ENCODE data around the gene DIPK1B. TPM values are rescaled to one million over a fixed set of nuclear protein-coding genes. Genes with fewer than 3 reads are reported as not detected.
A peak's percentile ranks its signal among the peaks of the same experiment; 100 is the strongest.

Gene DIPK1B
- total RNA-seq, 3 donors from 2014 or later = 4.8 to 8.2 (median 5.6) TPM

- H3K27ac ChIP-seq = no peak overlapping the region
- peaks cover 3 to 58% of the 10 kb centered on the region in 2 donors for H3K27me3 ChIP-seq
- H3K4me1 ChIP-seq = peaks cover 0 to 4% of the 10 kb centered on the region in 2 donors
- no peaks in the 10 kb centered on the region for H3K9me3 ChIP-seq
- intact Hi-C loops (cut with DNase I; ENCODE audit: low total_unique reads) = no loop called here
- no peaks in the 10 kb centered on the region for H3K36me3 ChIP-seq
- H3K4me3 ChIP-seq = peak overlapping the region; percentile 47 to 69 (median 51)
- DNase-seq (ENCODE audit: low spot score in 2 of 2) = no peak
- TF ChIP-seq CTCF (IDR thresholded peaks at IDR 0.05) (no peak), POLR2AphosphoS5 (IDR thresholded peaks at IDR 0.05) (no peak), POLR2A (IDR thresholded peaks at IDR 0.05) (no peak)
These were observed 46.5 kb upstream of the DIPK1B start for GRCh38 chr9:136665704-136666371.

DNA sequence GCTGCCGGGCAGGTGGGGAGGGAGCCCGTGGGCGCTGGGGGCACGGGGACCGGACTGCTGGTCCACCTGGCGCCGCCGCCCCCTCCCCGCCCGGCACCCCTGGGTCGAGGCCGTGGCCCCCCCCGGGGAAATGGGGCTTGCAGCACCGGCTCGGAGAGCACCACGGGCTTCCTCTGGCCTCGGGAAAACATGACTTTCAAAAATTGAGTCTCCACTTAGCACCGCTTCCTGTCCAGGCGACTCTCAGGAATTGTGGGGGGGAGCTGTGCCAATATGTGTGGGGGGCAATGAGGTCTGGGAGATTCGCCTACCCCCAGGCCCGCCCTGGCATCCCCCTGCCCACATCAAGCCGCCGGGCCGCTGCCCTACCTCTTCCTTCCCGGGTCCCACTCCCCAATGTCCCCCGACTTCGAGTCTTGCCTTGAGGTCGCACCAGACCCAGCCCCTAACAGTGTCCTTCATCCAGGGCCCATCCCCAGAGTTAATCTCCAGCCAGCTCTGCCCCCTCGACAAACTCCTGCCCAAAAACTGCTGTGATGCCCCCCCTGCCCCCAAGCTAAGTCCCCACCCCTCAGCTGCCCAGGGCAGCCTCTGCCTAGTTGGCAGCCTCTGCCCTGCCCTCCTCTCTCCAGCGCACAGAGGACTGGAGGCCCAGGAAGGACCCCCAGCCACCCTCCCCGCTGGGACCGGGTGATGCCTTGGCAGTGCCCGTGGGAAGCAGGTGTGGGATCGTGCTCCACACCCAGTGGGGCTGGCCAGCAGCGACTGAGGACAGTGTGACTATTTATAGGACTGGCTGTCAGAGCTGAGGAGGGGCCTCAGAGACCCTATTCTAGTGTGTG, 45.8 kb upstream of the DIPK1B start:
- intact Hi-C loops (cut with DNase I; ENCODE audit: low total_unique reads) = no loop called here
- Histone ChIP-seq H3K9me3 (no peaks in the 10 kb centered on the region), H3K4me3 (peak overlapping the region; percentile 42 to 69 (median 47)), H3K36me3 (no peaks in the 10 kb centered on the region), H3K4me1 (peaks cover 0 to 4% of the 10 kb centered on the region in 2 donors), H3K27me3 (peaks cover 3 to 57% of the 10 kb centered on the region in 2 donors), H3K27ac (no peak overlapping the region)
- DNase-seq (ENCODE audit: low spot score in 2 of 2) = no peak
- no peak for TF ChIP-seq POLR2AphosphoS5 (IDR thresholded peaks at IDR 0.05)
- no peak for TF ChIP-seq POLR2A (IDR thresholded peaks at IDR 0.05)
- no peak for TF ChIP-seq CTCF (IDR thresholded peaks at IDR 0.05)

DNA sequence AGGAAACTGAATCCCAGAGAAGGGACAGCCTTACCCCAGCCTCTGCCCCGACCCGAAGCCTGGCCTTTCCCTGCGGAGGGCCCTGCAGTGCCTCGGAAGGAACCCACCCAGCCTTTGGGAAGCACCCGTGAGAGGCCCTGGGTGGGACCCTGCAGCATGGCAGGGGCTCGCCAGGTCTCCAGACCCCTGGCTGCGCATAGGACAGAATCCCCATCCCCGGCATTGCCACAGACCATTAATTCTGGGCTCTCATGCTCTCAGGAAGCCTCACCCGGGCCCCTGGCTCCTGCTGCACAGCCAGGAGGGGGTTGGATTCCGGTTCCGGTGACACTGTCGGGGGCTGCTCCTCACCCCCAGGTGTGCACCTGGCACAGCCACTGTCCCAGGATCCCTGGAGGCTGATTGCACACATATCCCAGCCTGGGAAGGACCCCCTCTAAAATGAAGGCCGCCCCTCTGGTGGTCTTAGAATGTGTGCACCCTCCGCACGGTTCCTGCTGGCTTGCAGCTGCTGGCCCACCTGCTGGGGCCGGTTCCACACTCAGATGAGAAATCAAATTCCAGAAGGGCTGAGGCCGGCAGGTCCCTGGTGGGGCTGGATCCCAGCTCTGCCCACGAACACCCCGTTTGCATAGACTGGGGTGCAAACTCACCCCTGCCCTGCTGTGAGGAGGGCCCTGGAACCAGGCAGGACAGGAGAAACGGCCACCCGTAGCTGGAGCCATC, 45.0 kb upstream of the DIPK1B start:
- TF ChIP-seq POLR2A (IDR thresholded peaks at IDR 0.05) (no peak), POLR2AphosphoS5 (IDR thresholded peaks at IDR 0.05) (no peak), CTCF (IDR thresholded peaks at IDR 0.05) (no peak)
- H3K4me3 ChIP-seq = peak overlapping the region; percentile 42 to 69 (median 47)
- intact Hi-C loops (cut with DNase I; ENCODE audit: low total_unique reads) = no loop called here
- H3K27ac ChIP-seq = no peak overlapping the region
- H3K9me3 ChIP-seq = no peaks in the 10 kb centered on the region
- DNase-seq (ENCODE audit: low spot score in 2 of 2) = no peak
- peaks cover 3 to 57% of the 10 kb centered on the region in 2 donors for H3K27me3 ChIP-seq
- peaks cover 0 to 4% of the 10 kb centered on the region in 2 donors for H3K4me1 ChIP-seq
- no peaks in the 10 kb centered on the region for H3K36me3 ChIP-seq

GRCh38 chr9:136667940-136668760, 44.2 kb upstream of the DIPK1B start:
- Histone ChIP-seq H3K27me3 (peaks cover 3 to 52% of the 10 kb centered on the region in 2 donors), H3K9me3 (no peaks in the 10 kb centered on the region), H3K27ac (no peak overlapping the region), H3K36me3 (no peaks in the 10 kb centered on the region), H3K4me1 (peaks cover 0 to 4% of the 10 kb centered on the region in 2 donors), H3K4me3 (peak overlapping the region; percentile 42 to 69 (median 47))
- intact Hi-C loops (cut with DNase I; ENCODE audit: low total_unique reads) = no loop called here
- TF ChIP-seq POLR2A (IDR thresholded peaks at IDR 0.05) = no peak
- no peak for TF ChIP-seq POLR2AphosphoS5 (IDR thresholded peaks at IDR 0.05)
- no peak for TF ChIP-seq CTCF (IDR thresholded peaks at IDR 0.05)
- no peak for DNase-seq (ENCODE audit: low spot score in 2 of 2)
